OCI-LY7 (cell line): ENCODE measurements around the gene NUBP2. TPM values are rescaled to one million over a fixed set of nuclear protein-coding genes. Genes with fewer than 3 reads are reported as not detected.

Source experiments
- BruUV-seq: library from RNA; stranded (reverse); fragments of 400-500 nt; replicated peaks from 2 replicates; lab custom pipeline; 2021; lab: Mats Ljungman, UMichigan
- CTCF ChIA-PET: fragments of 300-600 bp; sonication (Branson Sonifier 250); formaldehyde crosslinking; loops from one replicate; lab custom pipeline; 2022; ENCODE audit warnings: antibody characterized with exemption; ENCODE audit not compliant: unreplicated experiment; lab: Charles Lee
- POLR2A ChIA-PET: fragments of 300-600 bp; sonication (Branson Sonifier 250); formaldehyde crosslinking; loops from one replicate; lab custom pipeline; 2022; ENCODE audit warnings: antibody characterized with exemption; lab: Charles Lee
- DNase-seq: peaks from one replicate; pipeline ENCODE4 v3.0.0-alpha.2; 2015; ENCODE audit warnings: low spot score
- H2AFZ ChIP-seq: fragments of 200-600 bp; sonication (generic), shearing (Covaris generic); 2 replicates; pipeline ENCODE4 v1.6.1; 2014; ENCODE audit warnings: mild to moderate bottlenecking, antibody characterized with exemption, low read length, moderate library complexity
- H3K27ac ChIP-seq: fragments of 200-600 bp; sonication (generic); 2 replicates; pipeline ENCODE4 v1.5.1; 2014; ENCODE audit warnings: mixed run types, low read depth, mild to moderate bottlenecking, moderate library complexity, low read length, inconsistent platforms; ENCODE audit not compliant: poor library complexity, severe bottlenecking
- H3K36me3 ChIP-seq: fragments of 200-600 bp; sonication (generic); 2 replicates; pipeline ENCODE4 v1.6.1; 2014; ENCODE audit warnings: mild to moderate bottlenecking, antibody characterized with exemption, low read length, moderate library complexity, mixed read lengths; ENCODE audit not compliant: insufficient read depth
- H3K4me1 ChIP-seq: fragments of 200-600 bp; sonication (generic); 2 replicates; pipeline ENCODE4 v1.5.1; 2014; ENCODE audit warnings: mild to moderate bottlenecking, low read length; ENCODE audit not compliant: insufficient read depth, poor library complexity, severe bottlenecking
- H3K4me2 ChIP-seq: fragments of 200-600 bp; sonication (generic); 2 replicates; pipeline ENCODE4 v1.6.1; 2014; ENCODE audit warnings: mild to moderate bottlenecking, low read length
- H3K4me3 ChIP-seq: fragments of 200-600 bp; sonication (generic); 2 replicates; pipeline ENCODE4 v1.5.1; 2014; ENCODE audit warnings: mild to moderate bottlenecking, low read depth, low read length; ENCODE audit not compliant: poor library complexity, severe bottlenecking
- H3K79me2 ChIP-seq: fragments of 200-600 bp; sonication (generic); 2 replicates; pipeline ENCODE4 v1.6.1; 2016; ENCODE audit warnings: low read depth, mild to moderate bottlenecking, low read length, moderate library complexity, mixed read lengths; ENCODE audit not compliant: insufficient read depth
- H3K9me2 ChIP-seq: fragments of 200-600 bp; sonication (generic); 2 replicates; pipeline ENCODE4 v1.6.1; 2016; ENCODE audit warnings: mild to moderate bottlenecking, low read length, mixed read lengths; ENCODE audit not compliant: insufficient read depth
- H3K9me3 ChIP-seq: fragments of 200-600 bp; sonication (generic); 2 replicates; pipeline ENCODE4 v1.6.1; 2014; ENCODE audit warnings: mild to moderate bottlenecking, mixed run types, low read length, mixed read lengths
- H4K20me1 ChIP-seq: fragments of 200-600 bp; sonication (generic); 2 replicates; pipeline ENCODE4 v1.6.1; 2014; ENCODE audit warnings: mild to moderate bottlenecking, antibody characterized with exemption, low read length, moderate library complexity, mixed read lengths; ENCODE audit not compliant: insufficient read depth
- CTCF ChIP-seq: fragments of 200-600 bp; sonication (generic); conservative IDR thresholded peaks from 2 replicates; pipeline ENCODE4 v1.5.1; 2014; ENCODE audit warnings: mild to moderate bottlenecking, antibody characterized with exemption, low read length, moderate library complexity, mixed read lengths
- EZH2phosphoT487 ChIP-seq: fragments of 200-600 bp; sonication (generic); IDR thresholded peaks from 2 replicates; pipeline ENCODE4 v1.6.1; 2018; ENCODE audit warnings: low read depth, borderline replicate concordance, mild to moderate bottlenecking, mixed run types, antibody characterized with exemption, low read length, moderate library complexity, mixed read lengths
- intact Hi-C: fragments of 100-400 bp; cut with micrococcal nuclease; formaldehyde crosslinking; loops from one replicate; pipeline ENCODE4 v1.10.0; 2022; ENCODE audit not compliant: unreplicated experiment
- microRNA-seq: library from miRNA; unstranded; fragments of <30 nt; microRNA quantifications from one replicate; pipeline ENCODE4 v1.2.0, GENCODE V29; 2022; ENCODE audit warnings: borderline replicate concordance
- small RNA-seq: library from RNA; depleted of rRNA; stranded (forward); fragments of <200 nt; gene quantifications from one replicate; pipeline ENCODE3, GENCODE V24; 2014
- total RNA-seq, 2 experiments: library from RNA; depleted of rRNA in 1 of 2; stranded (reverse); fragments of >200 nt in 1 of 2; shearing (Covaris generic) in 1 of 2; gene quantifications; 2 replicates each; pipeline ENCODE4 v1.2.3, GENCODE V29; 2014 to 2022

Gene NUBP2
- total RNA-seq, 2 experiments from 2014 or later, result 62.7 to 94.9 TPM

GRCh38 chr16:1832838-1833454 is 50.2 kb downstream of the NUBP2 start:
- ChIA-PET POLR2A (no interaction called here), CTCF (no interaction called here)
- no peak overlapping the region for H3K4me2 ChIP-seq

GRCh38 chr16:1834096-1834495 is 51.3 kb downstream of the NUBP2 start:
- no peaks in the 10 kb centered on the region for H3K36me3 ChIP-seq
- H3K4me1 ChIP-seq, result peaks cover 3% of the 10 kb centered on the region
- BruUV-seq, result no TSS peak
- H2AFZ ChIP-seq, result no peak overlapping the region
- ChIA-PET CTCF (no interaction called here), POLR2A (no interaction called here)
- no peaks in the 10 kb centered on the region for H3K9me2 ChIP-seq
- H3K79me2 ChIP-seq, result no peaks in the 10 kb centered on the region
- intact Hi-C loops, result no loop called here
- H3K9me3 ChIP-seq, result no peaks in the 10 kb centered on the region
- H4K20me1 ChIP-seq, result no peaks in the 10 kb centered on the region
- no peak overlapping the region for H3K27ac ChIP-seq
- TF ChIP-seq EZH2phosphoT487, result no peak
- no peak for TF ChIP-seq CTCF
- no peak for DNase-seq
- H3K4me2 ChIP-seq, result no peak overlapping the region
- no peak overlapping the region for H3K4me3 ChIP-seq

More at GRCh38 chr16:1832838-1833454, 50.2 kb downstream of the NUBP2 start:
- Histone ChIP-seq H3K9me2 (no peaks in the 10 kb centered on the region), H3K27ac (no peak overlapping the region), H3K79me2 (no peaks in the 10 kb centered on the region), H3K4me3 (no peak overlapping the region), H3K36me3 (no peaks in the 10 kb centered on the region), H2AFZ (no peak overlapping the region), H4K20me1 (no peaks in the 10 kb centered on the region), H3K9me3 (no peaks in the 10 kb centered on the region), H3K4me1 (peaks cover 13% of the 10 kb centered on the region)
- intact Hi-C loops, result no loop called here
- BruUV-seq, result no TSS peak
- TF ChIP-seq CTCF, result no peak
- TF ChIP-seq EZH2phosphoT487, result no peak
- DNase-seq, result no peak

Small RNAs within 50 kb of the gene (microRNA-seq; reads per million reads assigned to microRNA genes)
- gene MIR3177, result not detected

Small RNAs within 50 kb of the gene (small RNA-seq; reads per million reads assigned to genes)
- gene MIR3177, result not detected

Other genes starting within 250 kb of the NUBP2 start
- gene TMEM204, start 249.3 kb upstream of the NUBP2 start, total RNA-seq (2014; rRNA removed; shearing (Covaris generic)), result not detected in 2 replicates
- not detected in 2 replicates for gene TMEM204, start 249.3 kb upstream of the NUBP2 start, total RNA-seq (2022)
- 10.2 and 14.3 TPM in 2 replicates for gene IFT140, start 170.9 kb upstream of the NUBP2 start, total RNA-seq (2014; rRNA removed; shearing (Covaris generic))
- gene IFT140, start 170.9 kb upstream of the NUBP2 start, total RNA-seq (2022), result 21.2 and 21.9 TPM in 2 replicates
- 9.1 and 10.5 TPM in 2 replicates for gene CRAMP1, start 170.6 kb upstream of the NUBP2 start, total RNA-seq (2014; rRNA removed; shearing (Covaris generic))
- gene CRAMP1, start 170.6 kb upstream of the NUBP2 start, total RNA-seq (2022), result 33.6 and 33.8 TPM in 2 replicates
- gene JPT2, start 104.7 kb upstream of the NUBP2 start, total RNA-seq (2014; rRNA removed; shearing (Covaris generic)), result 48.3 and 67.4 TPM in 2 replicates
- 75.2 and 80.3 TPM in 2 replicates for gene JPT2, start 104.7 kb upstream of the NUBP2 start, total RNA-seq (2022)
- 95.9 and 114 TPM in 2 replicates for gene MAPK8IP3, start 76.8 kb upstream of the NUBP2 start, total RNA-seq (2014; rRNA removed; shearing (Covaris generic))
- 130 and 133 TPM in 2 replicates for gene MAPK8IP3, start 76.8 kb upstream of the NUBP2 start, total RNA-seq (2022)
- 38.2 and 54.5 TPM in 2 replicates for gene NME3, start 11.4 kb upstream of the NUBP2 start, total RNA-seq (2014; rRNA removed; shearing (Covaris generic))
- gene NME3, start 11.4 kb upstream of the NUBP2 start, total RNA-seq (2022), result 30.6 and 34.8 TPM in 2 replicates
- 22.0 and 23.8 TPM in 2 replicates for gene EME2, start 10.2 kb upstream of the NUBP2 start, total RNA-seq (2014; rRNA removed; shearing (Covaris generic))
- gene EME2, start 10.2 kb upstream of the NUBP2 start, total RNA-seq (2022), result 48.5 and 51.8 TPM in 2 replicates
- gene MRPS34, start 9.8 kb upstream of the NUBP2 start, total RNA-seq (2014; rRNA removed; shearing (Covaris generic)), result 170 and 190 TPM in 2 replicates
- 176 and 196 TPM in 2 replicates for gene MRPS34, start 9.8 kb upstream of the NUBP2 start, total RNA-seq (2022)
- 52.4 and 53.7 TPM in 2 replicates for gene SPSB3, start 389 bp upstream of the NUBP2 start, total RNA-seq (2014; rRNA removed; shearing (Covaris generic))
- gene SPSB3, start 389 bp upstream of the NUBP2 start, total RNA-seq (2022), result 33.6 and 39.5 TPM in 2 replicates
- 0.13 TPM in 1 of 2 replicates, not detected in the other for gene IGFALS, start 10.7 kb downstream of the NUBP2 start, total RNA-seq (2014; rRNA removed; shearing (Covaris generic))
- gene IGFALS, start 10.7 kb downstream of the NUBP2 start, total RNA-seq (2022), result 0.33 TPM in 1 of 2 replicates, not detected in the other
- gene HAGH, start 43.9 kb downstream of the NUBP2 start, total RNA-seq (2014; rRNA removed; shearing (Covaris generic)), result 26.9 and 30.5 TPM in 2 replicates
- 29.9 and 36.8 TPM in 2 replicates for gene HAGH, start 43.9 kb downstream of the NUBP2 start, total RNA-seq (2022)
- 30.7 and 32.4 TPM in 2 replicates for gene FAHD1, start 44.2 kb downstream of the NUBP2 start, total RNA-seq (2014; rRNA removed; shearing (Covaris generic))
- gene FAHD1, start 44.2 kb downstream of the NUBP2 start, total RNA-seq (2022), result 13.7 and 15.1 TPM in 2 replicates
- not detected in 2 replicates for gene MEIOB, start 89.2 kb downstream of the NUBP2 start, total RNA-seq (2014; rRNA removed; shearing (Covaris generic))
- gene MEIOB, start 89.2 kb downstream of the NUBP2 start, total RNA-seq (2022), result not detected in 2 replicates
- gene HS3ST6, start 135.5 kb downstream of the NUBP2 start, total RNA-seq (2014; rRNA removed; shearing (Covaris generic)), result not detected in 2 replicates
- not detected in 2 replicates for gene HS3ST6, start 135.5 kb downstream of the NUBP2 start, total RNA-seq (2022)
- 5.2 and 9.0 TPM in 2 replicates for gene MSRB1, start 160.2 kb downstream of the NUBP2 start, total RNA-seq (2014; rRNA removed; shearing (Covaris generic))
- 17.6 and 18.0 TPM in 2 replicates for gene MSRB1, start 160.2 kb downstream of the NUBP2 start, total RNA-seq (2022)
- gene RPL3L, start 171.7 kb downstream of the NUBP2 start, total RNA-seq (2014; rRNA removed; shearing (Covaris generic)), result 0.35 TPM in 1 of 2 replicates, not detected in the other
- 0.63 and 0.72 TPM in 2 replicates for gene RPL3L, start 171.7 kb downstream of the NUBP2 start, total RNA-seq (2022)
- 240 and 317 TPM in 2 replicates for gene NDUFB10, start 176.6 kb downstream of the NUBP2 start, total RNA-seq (2014; rRNA removed; shearing (Covaris generic))
- 180 and 201 TPM in 2 replicates for gene NDUFB10, start 176.6 kb downstream of the NUBP2 start, total RNA-seq (2022)
- 2,266 and 2,461 TPM in 2 replicates for gene RPS2, start 181.9 kb downstream of the NUBP2 start, total RNA-seq (2014; rRNA removed; shearing (Covaris generic))
- gene RPS2, start 181.9 kb downstream of the NUBP2 start, total RNA-seq (2022), result 3,120 and 3,140 TPM in 2 replicates
- not detected in 2 replicates for gene RNF151, start 183.9 kb downstream of the NUBP2 start, total RNA-seq (2014; rRNA removed; shearing (Covaris generic))
- not detected in 2 replicates for gene RNF151, start 183.9 kb downstream of the NUBP2 start, total RNA-seq (2022)
- gene TBL3, start 189.1 kb downstream of the NUBP2 start, total RNA-seq (2014; rRNA removed; shearing (Covaris generic)), result 58.5 and 67.2 TPM in 2 replicates
- gene TBL3, start 189.1 kb downstream of the NUBP2 start, total RNA-seq (2022), result 44.3 and 49.9 TPM in 2 replicates
- gene NOXO1, start 198.5 kb downstream of the NUBP2 start, total RNA-seq (2014; rRNA removed; shearing (Covaris generic)), result 0.22 and 2.1 TPM in 2 replicates
- gene NOXO1, start 198.5 kb downstream of the NUBP2 start, total RNA-seq (2022), result 0.30 and 0.59 TPM in 2 replicates
- 25.1 and 32.3 TPM in 2 replicates for gene GFER, start 201.2 kb downstream of the NUBP2 start, total RNA-seq (2014; rRNA removed; shearing (Covaris generic))
- 31.1 and 40.2 TPM in 2 replicates for gene GFER, start 201.2 kb downstream of the NUBP2 start, total RNA-seq (2022)
- 9.0 and 11.1 TPM in 2 replicates for gene SYNGR3, start 207.0 kb downstream of the NUBP2 start, total RNA-seq (2014; rRNA removed; shearing (Covaris generic))
- 10.3 and 12.0 TPM in 2 replicates for gene SYNGR3, start 207.0 kb downstream of the NUBP2 start, total RNA-seq (2022)
- gene ZNF598, start 226.9 kb downstream of the NUBP2 start, total RNA-seq (2014; rRNA removed; shearing (Covaris generic)), result 26.3 and 37.2 TPM in 2 replicates
- gene ZNF598, start 226.9 kb downstream of the NUBP2 start, total RNA-seq (2022), result 80.4 and 83.8 TPM in 2 replicates
- gene NPW, start 236.8 kb downstream of the NUBP2 start, total RNA-seq (2014; rRNA removed; shearing (Covaris generic)), result 0.85 and 0.88 TPM in 2 replicates
- gene NPW, start 236.8 kb downstream of the NUBP2 start, total RNA-seq (2022), result 1.3 and 3.7 TPM in 2 replicates
- gene NHERF2, start 243.9 kb downstream of the NUBP2 start, total RNA-seq (2014; rRNA removed; shearing (Covaris generic)), result not detected in 2 replicates
- 0.27 and 0.31 TPM in 2 replicates for gene NHERF2, start 243.9 kb downstream of the NUBP2 start, total RNA-seq (2022)